Skeletal muscle cell (primary cell): ENCODE results near the gene TSSK2.

Experiments used
- DNase-seq: peaks from one replicate; pipeline ENCODE4 v3.0.0-alpha.2; 2010; ENCODE audit warnings: low read depth
- H3K4me3 ChIP-seq: 2 replicates; pipeline ENCODE4 v1.5.1; 2011; ENCODE audit warnings: low read depth, mild to moderate bottlenecking, control low read depth, low read length, moderate library complexity

The TSSK2 gene

GRCh38 chr22:19177164-19178064 is 46.3 kb downstream of the TSSK2 start:
- no peak for DNase-seq
- peak overlapping the region; percentile 79 for H3K4me3 ChIP-seq

GRCh38 chr22:19178065-19178656 is 47.1 kb downstream of the TSSK2 start:
- no peak for DNase-seq
- H3K4me3 ChIP-seq, result peak overlapping the region; percentile 79

GRCh38 chr22:19178657-19179496 is 47.8 kb downstream of the TSSK2 start, which contains the start of gene SLC25A1:
SLC25A1 (minus strand) TSS chr22:19178736; CDS start chr22:19178673, 63 bp downstream.
- H3K4me3 ChIP-seq, result peak within 1 kb of the TSS; percentile 79
- peak; percentile 55 for DNase-seq

- peak; percentile 60 for DNase-seq
- H3K4me3 ChIP-seq, result peak overlapping the region; percentile 54
These were observed 48.5 kb downstream of the TSSK2 start for GRCh38 chr22:19179497-19180048.

GRCh38 chr22:19180234-19180633 is 49.1 kb downstream of the TSSK2 start:
- no peak for DNase-seq
- no peak overlapping the region for H3K4me3 ChIP-seq

GRCh38 chr22:19180740-19181410 is 49.8 kb downstream of the TSSK2 start:
- no peak for DNase-seq
- H3K4me3 ChIP-seq, result no peak overlapping the region

- H3K4me3 ChIP-seq, result no peak overlapping the region
- no peak for DNase-seq
These were observed 50.8 kb downstream of the TSSK2 start for GRCh38 chr22:19181786-19182471.
